GM18951 (cell line): ENCODE data around the gene GPAT2.
"Not testable (repeated sequence)": the region's sequence is repeated elsewhere in the genome, so short reads cannot be mapped to it uniquely, and the experiment has no call there.

Experiments
- POLR2A ChIP-seq: IDR thresholded peaks from 4 replicates; pipeline ENCODE4 v1.6.1; 2011; ENCODE audit warnings: mild to moderate bottlenecking; ENCODE audit not compliant: insufficient read length, insufficient read depth; ENCODE audit errors: extremely low read depth
- in situ Hi-C: fragments of 300-500 bp; cut with MboI; formaldehyde crosslinking; loops from one replicate; pipeline ENCODE4 v1.12.0; 2022; ENCODE audit warnings: low sequenced_read_pairs, mixed read lengths, inconsistent platforms; ENCODE audit not compliant: unreplicated experiment

The GPAT2 gene

DNA sequence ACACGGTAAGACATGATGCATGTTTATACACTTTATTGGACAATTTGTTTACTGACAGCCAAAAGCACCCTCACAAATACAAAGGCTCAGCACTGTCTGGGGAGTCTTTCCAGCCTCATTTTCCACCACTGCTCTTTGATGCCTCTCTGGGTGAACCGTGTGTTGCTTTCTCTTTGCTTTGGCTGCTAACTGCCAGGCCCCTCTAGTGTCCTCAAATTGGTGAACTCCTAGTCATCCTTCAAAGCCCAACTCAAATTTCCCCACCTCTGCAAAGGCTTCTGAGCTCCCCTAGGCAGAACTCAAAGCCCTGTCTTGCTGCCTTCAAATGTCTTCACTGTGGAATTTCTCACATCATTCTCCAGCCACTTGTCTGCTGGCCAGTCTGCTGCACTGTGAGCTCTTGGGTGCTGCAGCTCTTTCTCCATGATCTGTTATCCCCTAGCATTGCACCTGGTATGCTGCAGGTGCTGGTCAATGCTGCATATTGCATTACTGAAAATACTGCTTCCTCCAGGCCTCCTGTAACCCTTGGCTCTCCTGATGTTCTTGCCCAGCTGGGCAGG, 32.5 kb upstream of the GPAT2 start:
- in situ Hi-C loops = loop anchor here (10.0 kb wide), 1 partner anchor 1548 kb away; no protein-coding TSS in a partner anchor

DNA sequence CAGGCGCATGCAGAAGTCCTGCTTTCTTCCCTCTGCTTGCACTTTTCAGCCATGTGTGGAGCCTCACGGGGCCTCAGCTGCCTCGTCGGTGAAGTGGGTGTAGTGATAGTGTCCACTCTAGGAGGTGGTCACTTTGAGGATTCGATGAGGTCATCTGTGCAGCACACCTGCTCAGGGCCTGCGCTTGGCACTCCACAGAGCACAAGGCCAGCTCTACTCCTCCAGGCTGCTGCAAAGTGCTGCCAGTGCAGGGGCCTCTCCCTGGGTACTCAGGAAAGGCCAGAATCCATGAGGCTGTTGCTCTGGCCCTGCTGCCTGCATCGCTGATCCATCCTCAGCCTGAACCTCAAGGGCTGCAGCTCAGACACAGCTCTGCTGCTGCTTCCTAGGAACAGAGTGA, 31.8 kb upstream of the GPAT2 start:
- in situ Hi-C loops = loop anchor here (10.0 kb wide), 1 partner anchor 1548 kb away; no protein-coding TSS in a partner anchor

DNA sequence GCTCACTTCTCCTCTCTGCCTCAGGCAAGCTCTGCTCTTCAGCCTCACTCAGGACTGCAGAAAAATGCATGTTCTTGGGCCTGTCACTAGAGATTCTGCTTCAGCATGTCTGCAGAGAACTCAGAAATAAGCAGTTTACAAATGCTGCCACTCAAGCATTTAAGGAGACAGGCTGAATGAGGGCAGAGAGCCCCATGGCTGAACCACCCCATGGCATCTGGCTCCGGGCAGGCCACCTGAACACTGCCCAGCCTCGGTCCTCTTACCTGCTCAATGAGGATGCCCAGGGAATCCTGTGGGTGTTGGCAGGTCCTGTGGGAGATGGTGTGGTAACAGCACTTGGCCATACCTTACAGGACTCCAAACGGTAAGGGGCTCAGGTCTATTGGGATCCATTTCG, 31.2 kb upstream of the GPAT2 start:
- in situ Hi-C loops = loop anchor here (10.0 kb wide), 1 partner anchor 1549 kb away; no protein-coding TSS in a partner anchor

DNA sequence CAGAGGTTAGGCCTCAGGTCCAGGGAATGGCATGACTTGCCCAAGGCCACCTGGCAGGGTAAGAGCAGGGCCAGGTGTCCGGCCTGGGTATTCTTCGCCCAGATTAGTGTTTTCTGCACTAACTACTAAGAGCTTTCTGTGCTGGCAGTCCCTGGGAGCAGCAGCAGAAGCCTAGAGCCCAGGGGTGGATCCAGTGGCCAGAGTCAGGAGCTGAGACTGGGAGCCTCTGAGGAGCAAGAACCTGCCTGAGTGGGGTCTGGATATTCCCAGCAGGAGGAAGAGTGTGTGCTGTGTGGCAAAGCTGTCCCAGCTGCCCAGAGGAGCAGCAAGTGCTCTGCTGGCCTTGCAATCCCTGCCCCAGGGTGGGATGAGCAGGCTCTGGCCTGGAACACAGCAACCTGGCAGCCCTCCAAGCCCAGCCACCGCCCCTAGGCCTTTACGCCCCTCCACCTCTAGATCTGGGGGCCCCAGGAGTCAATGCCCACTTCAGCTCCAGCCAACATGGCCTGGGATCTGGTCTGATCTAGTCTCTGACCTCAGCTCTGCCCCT, 30.7 kb upstream of the GPAT2 start:
- in situ Hi-C loops = loop anchor here (10.0 kb wide), 1 partner anchor 1549 kb away; no protein-coding TSS in a partner anchor
- no peak for TF ChIP-seq POLR2A

DNA sequence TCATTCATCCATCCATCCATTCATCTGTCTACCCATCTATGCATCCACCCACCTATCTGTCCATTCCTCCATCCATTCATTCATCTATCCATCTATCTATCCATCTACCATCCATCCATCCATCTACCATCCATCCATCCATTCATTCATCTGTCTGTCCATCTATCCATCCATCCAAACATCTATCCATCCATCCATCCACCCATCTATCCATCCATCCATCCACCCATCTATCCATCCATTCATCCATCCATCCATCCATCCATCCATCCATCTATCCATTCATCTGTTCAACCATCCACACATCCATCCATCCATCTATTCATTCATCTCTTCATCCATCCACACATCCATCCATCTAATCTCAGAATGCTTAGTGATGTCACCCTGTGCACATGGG, 30.0 kb upstream of the GPAT2 start:
- in situ Hi-C loops = loop anchor here (10.0 kb wide), 1 partner anchor 1550 kb away; no protein-coding TSS in a partner anchor

DNA sequence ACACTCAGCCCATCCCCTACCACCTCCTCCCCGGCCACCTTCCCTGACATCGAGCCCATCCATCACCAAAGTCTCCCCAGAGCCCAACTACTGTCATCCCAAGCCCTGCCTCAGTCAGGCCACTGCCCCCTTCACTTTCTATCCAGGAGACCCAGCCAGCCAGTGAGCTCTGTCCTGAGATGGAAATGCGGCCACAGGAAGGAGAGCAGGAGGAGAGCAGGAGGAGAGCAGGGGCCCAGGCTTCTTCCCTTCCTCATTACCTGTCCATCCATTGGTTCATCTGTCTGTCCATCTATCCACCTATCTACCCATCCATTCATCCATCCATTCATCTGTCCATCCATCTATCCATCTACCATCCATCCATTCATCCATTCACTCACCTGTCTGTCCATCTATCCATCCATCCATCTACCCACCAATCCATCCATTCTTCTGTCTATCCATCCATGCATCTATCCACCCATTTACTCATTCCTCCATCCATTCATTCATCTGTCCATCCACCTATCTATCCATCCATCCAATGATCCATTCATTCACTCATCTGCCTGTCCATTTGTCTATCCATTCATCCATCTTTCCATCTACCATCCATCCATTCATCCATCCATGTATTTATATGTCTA, 29.4 kb upstream of the GPAT2 start:
- in situ Hi-C loops = loop anchor here (10.0 kb wide), 1 partner anchor 1551 kb away; no protein-coding TSS in a partner anchor

DNA sequence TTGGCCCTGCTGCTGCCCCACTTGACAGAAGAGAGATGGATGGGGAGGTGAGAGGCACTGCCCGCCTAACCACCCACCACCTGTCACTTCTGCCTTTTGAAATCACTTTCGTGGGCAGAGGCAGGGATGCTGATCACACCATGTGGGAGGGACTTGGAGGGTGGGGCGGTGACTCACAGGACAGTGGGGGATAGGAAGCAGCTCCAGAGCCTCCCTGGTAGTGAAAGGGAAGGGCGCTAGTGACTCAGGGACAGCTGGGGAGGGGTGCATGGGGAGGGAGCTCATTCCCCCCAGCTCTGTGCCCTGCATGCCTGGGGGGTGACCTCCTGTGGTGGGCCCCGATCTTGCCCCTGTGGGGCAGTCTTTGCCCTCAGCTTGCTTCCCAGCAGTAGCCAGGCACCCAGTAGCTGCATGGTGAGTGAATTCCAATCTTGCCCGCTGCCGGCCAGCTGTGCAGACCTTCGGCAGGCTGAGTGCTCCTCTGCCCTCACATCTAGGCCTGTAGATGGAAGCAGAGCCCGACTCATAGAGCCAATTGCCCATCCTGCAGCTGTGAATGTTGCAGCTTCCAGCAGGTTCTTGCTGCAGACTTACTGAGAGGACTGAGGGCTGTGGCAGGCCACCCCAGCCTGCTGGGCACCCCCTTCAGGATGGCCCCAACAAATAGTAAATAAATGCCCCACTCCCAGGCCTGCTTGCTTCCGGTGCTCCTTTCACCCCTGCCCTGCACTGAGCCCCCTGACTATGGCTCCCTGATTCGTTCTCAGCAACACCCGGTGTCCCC, 28.6 kb upstream of the GPAT2 start:
- in situ Hi-C loops = loop anchor here (10.0 kb wide), 1 partner anchor 1551 kb away; no protein-coding TSS in a partner anchor

DNA sequence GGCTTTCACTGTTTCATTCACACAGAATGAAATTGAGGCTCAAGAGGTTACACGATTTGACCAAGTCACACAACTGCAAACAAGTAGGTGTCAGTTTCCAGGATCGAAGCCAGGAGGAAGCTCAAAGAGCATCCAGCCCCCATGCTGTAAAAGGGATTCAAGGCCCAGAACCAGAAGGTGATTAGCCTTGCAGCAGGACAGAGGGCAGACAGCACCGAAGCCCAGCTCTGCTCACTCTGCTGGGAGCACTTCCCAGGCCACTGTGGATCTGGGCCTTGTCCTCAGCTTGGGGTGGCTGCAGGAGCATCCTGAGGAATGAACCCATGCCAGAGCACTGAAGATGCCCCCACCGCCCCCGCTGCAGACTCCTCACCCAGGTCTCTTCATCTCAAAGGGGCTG, 27.8 kb upstream of the GPAT2 start:
- in situ Hi-C loops = loop anchor here (10.0 kb wide), 1 partner anchor 1552 kb away; no protein-coding TSS in a partner anchor

DNA sequence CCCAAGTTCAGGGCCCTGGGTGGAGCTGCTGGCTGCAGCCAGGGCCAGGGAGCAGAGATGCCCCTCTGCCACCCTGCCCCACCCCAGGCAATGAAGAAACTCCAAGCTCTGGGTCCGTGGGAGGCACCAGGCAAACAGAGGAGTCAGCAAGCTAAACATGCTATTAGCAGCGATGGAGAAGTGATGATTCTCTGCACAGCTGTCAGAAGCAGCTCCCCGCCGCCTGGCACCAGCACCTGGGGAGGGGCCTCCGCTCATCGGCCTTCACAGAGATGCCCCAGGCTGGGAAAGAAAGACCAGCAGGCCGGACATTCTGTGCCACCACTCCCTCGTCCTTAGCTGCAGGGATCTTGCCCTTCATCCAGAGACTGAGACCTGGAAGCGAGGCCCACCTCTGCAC, 27.2 kb upstream of the GPAT2 start:
- in situ Hi-C loops = loop anchor here (10.0 kb wide), 1 partner anchor 1553 kb away; no protein-coding TSS in a partner anchor

DNA sequence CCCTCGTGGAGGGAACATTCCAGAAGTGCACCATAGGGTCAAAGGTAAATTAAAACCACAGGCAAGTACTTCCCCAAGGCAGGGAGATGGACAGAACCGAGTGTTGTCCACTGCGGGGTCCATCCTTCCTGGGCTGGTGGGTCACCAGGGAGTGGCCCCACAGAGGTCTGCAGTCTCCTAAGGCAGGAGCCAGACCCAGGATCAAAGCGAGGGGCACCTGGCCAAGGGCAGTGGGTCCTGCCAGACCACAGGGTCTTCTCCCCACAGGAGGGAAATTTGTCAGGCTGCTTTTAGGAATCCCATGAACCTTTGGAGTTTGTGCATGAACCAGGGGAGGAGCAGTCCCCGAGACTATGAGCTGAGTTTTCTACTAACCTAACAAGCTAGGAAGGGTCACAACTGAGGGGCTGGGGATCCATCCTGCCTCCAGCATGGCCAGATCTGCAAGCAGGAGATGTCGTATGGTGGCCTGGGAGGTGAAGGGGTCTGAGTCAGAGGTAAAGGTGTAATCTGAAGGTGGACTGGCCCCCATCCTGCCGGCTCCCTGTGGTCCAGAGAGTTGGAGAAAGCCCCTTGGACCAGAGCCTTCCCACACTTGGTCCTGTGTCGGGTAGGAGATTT, 26.6 kb upstream of the GPAT2 start:
- in situ Hi-C loops = loop anchor here (10.0 kb wide), 1 partner anchor 1553 kb away; no protein-coding TSS in a partner anchor

DNA sequence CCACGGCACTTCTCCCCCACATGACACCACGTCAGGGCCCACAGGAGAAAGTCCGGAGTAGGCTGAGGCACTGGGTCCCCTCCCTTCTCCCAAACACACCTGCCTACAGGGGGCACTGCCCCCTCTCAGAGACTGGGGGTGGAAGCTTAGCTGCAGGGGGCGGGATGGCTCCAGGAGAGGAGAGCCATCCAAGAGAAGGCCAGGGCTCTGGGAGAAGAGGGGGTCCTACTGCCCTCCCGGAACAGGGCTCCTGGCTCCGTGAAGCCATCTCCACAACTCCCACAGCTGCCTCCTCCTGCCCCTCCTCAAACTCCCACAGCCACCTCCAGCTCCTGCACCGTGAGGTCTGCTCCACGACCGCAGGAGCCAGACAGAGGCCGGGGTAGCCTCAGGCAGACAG, 25.6 kb upstream of the GPAT2 start:
- in situ Hi-C loops = loop anchor here (10.0 kb wide), 1 partner anchor 1554 kb away; no protein-coding TSS in a partner anchor

DNA sequence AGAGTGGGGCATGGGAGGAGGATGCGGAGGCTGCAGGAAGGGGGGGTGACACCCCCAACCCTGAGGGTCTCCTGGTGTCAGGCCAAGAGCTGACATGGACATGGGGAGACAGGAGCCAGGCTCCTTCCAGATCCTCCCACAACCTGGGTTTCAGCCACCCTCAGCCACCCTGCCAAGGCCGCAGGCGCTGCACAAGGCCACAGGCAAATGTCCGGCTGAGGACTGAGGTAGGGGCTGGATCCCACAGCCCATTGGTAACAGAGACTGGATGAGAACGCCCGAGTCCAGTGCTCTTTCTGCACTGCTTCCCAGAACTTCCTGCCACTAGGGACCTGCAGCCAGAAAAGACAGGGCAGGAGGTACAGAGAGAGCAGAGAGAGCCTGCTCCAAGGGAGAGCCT, 24.7 kb upstream of the GPAT2 start:
- in situ Hi-C loops = not testable (repeated sequence)

DNA sequence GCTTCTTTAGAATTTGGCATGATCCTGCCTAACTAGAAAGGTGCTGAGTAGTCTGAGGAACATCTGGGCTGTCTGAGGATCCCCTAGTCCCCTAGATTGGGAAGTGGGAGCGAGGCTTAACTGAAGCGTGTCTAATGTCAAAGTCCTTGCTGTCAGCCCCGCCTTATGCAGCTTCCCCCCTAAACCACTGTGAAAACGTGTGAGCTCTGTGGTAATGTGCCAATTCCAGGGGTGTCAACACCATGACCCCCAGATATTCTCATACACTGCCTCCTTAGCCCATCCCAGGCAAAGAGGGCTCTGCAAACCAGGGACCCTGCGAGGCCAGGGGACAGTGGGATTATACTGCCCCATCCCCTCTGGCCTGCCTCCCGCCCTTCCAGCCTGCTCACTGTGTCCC, 21.1 kb upstream of the GPAT2 start:
- in situ Hi-C loops = not testable (repeated sequence)

DNA sequence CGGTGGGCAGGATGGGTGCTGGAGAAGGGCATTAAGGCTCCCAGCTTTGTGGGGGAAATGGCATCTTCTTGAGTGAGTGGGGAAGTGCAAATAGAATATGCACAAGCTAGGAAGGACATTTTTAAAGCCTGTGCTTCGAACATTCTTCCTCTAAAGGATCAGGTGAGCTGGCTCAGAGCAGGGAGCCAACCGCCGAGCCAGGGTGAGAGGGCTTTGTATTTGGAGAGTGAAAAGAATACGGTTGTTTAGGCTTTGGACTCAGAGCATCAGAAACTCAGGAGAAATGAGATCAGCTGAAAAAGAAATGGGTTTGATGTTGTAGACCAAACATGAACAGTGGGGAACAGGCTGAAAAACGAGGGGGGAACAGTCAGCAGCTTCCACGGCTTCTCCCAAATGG, 19.8 kb upstream of the GPAT2 start:
- in situ Hi-C loops = not testable (repeated sequence)

DNA sequence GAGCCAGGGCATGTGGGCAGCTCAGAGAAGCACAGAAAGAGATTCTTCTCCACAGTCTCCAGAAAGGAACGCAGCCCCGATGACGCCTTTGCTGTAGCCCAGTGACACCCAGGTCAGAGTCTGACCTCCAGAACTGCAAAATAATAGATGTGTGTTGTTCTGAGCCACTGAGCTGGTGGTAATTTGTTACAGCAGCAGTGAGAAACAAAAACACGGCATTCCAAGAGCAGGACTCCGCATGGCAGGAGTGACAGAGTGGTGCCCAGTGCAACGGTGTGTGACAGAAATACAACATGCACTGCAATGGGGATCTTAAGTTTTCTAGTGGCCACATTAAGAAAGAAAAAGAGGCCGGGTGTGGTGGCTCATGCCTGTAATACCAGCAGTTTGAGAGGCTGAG, 18.7 kb upstream of the GPAT2 start:
- in situ Hi-C loops = not testable (repeated sequence)

DNA sequence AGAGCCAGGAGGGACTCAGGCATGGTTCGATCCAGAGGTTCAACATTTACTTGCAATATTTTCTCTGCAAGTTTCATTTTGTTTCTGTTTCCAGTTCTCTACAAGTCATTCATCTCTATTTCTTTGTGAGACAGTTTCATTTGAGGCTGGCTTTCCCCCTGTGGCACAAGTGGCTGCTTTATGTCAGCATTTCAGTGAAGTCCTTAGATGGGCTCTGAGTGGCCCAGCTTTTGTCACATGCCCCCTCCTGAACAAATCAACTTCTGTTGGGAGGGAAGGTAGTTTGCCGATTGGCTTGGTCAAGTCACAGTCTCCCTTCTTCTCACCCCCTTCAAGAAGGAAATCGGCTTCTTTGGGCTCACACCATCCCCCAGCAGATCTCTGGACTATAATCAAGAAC, 17.9 kb upstream of the GPAT2 start:
- in situ Hi-C loops = not testable (repeated sequence)

DNA sequence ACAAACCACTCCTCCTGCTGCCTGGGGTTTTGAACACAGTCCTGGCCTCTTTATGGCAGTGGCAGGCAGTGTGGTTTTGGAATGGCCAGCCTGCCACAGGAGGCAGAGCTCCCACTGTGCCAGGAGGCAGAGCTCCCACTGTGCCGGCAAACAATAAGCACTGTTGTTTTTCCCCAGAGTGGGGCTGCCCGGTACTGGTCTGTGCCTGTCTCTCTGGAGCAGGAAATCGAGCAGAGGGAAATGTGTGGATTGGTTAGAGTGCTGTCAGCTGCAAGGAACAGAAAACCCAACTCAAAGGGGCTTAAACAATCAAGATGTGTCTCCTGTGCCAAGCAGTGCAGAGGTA, 15.2 kb upstream of the GPAT2 start:
- in situ Hi-C loops = not testable (repeated sequence)

DNA sequence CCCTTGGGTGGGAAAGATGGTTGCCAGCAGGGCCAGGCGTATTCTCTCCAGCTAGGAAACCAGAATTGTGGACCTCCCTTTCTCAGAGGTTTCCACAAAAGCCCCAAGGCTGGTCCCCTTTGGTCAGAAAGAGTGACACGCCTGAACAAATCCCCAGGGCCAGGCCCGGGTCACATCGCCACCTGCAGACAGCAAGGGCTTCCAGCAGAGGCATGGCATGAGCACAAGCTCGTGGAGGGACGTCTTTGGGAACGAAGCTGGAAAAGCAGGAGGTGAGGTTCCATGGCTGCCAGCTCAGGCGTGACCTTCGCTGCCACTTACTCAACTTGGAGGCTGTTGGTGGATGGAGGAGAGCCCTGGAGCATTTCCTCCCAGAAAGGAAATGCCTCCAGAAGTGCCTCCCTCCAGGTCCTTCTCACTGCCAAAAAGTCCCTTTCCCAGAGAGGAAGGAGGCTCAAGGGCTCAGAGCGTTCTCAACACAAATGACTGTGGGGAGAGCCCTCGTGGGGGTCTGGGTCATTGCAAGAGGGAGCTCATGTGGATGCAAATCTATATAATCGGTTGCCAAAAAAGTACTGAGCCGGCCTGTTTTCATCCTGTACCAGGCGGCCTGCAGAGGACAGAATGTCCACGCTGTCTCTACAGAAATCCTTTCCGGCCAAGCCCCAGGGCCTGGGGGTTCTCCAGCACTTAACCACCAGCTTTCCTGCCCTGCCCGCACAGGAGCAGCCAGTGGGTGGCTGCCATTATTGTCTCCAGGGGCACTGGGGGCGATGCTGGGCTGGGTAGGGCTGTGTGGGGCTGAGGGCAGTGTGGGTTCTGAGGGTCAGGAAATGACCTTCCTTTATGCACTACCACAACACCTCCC, 14.6 kb upstream of the GPAT2 start:
- in situ Hi-C loops = not testable (repeated sequence)

DNA sequence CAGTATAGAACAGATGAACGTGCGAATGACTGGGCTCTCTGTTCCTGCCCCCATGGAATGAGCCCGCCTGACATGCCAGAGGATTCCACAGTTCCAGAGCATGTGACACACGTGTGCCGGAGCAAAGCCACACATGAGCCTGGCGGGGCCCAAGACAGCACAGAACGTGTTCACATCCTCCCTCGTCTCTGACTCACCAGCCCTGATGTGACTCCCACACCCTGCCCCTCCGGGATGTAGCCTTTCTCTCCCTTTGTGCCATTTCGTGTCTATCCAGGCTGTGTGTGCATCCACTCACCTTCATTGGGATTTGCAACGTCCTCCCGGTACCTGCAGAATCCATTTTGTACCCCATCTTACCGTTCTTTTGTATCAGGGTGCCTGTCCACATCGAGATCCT, 838 bp upstream of the GPAT2 start:
- in situ Hi-C loops = not testable (repeated sequence)
